ENCODE results near the gene WAS.
A peak's percentile ranks its signal among the peaks of the same experiment; 100 is the strongest.
"Not testable (repeated sequence)": the region's sequence is repeated elsewhere in the genome, so short reads cannot be mapped to it uniquely, and the experiment has no call there.

WAS gene

GRCh38 chrX:48688531-48689150 lies 5.0 kb downstream of the WAS start:
- DNase-seq = no peak

GRCh38 chrX:48689208-48689920 lies 5.8 kb downstream of the WAS start:
- DNase-seq = no peak

GRCh38 chrX:48691746-48692145 lies 8.1 kb downstream of the WAS start:
- DNase-seq = not testable (repeated sequence)

- DNase-seq = no peak
Measured at GRCh38 chrX:48694776-48695533, 11.4 kb downstream of the WAS start.

- no peak for DNase-seq
Measured at GRCh38 chrX:48695534-48695896, 11.9 kb downstream of the WAS start.

- DNase-seq = no peak
Measured at GRCh38 chrX:48695925-48696300, 12.3 kb downstream of the WAS start.

- peak; percentile 28 to 62 for DNase-seq
Measured at GRCh38 chrX:48696301-48696908, 12.8 kb downstream of the WAS start, which contains the start of gene SUV39H1. Gene SUV39H1, plus strand, starts transcription at chrX:48696734. Its CDS starts 51 bp downstream, at chrX:48696785.

GRCh38 chrX:48696909-48697727 lies 13.5 kb downstream of the WAS start:
- DNase-seq = no peak

GRCh38 chrX:48698306-48698705 lies 14.7 kb downstream of the WAS start:
- no peak for DNase-seq

- no peak for DNase-seq
Measured at GRCh38 chrX:48700246-48700645, 16.6 kb downstream of the WAS start.

- no peak for DNase-seq
Measured at GRCh38 chrX:48700951-48701653, 17.5 kb downstream of the WAS start.

GRCh38 chrX:48702032-48702431 lies 18.4 kb downstream of the WAS start:
- no peak for DNase-seq

GRCh38 chrX:48702716-48703115 lies 19.1 kb downstream of the WAS start:
- DNase-seq = no peak

- no peak for DNase-seq
Measured at GRCh38 chrX:48703228-48703627, 19.6 kb downstream of the WAS start.

- DNase-seq = peak in 1 of 2 experiments; percentile 10
Measured at GRCh38 chrX:48703642-48704481, 20.3 kb downstream of the WAS start.

GRCh38 chrX:48705871-48706270 lies 22.3 kb downstream of the WAS start:
- no peak for DNase-seq

GRCh38 chrX:48709522-48710112 lies 26.0 kb downstream of the WAS start:
- no peak for DNase-seq

GRCh38 chrX:48711162-48711928 lies 27.7 kb downstream of the WAS start:
- DNase-seq = no peak

- DNase-seq = no peak
Measured at GRCh38 chrX:48711929-48712505, 28.4 kb downstream of the WAS start.

Measured in SW 1271 (cell line).